ENCODE data around the gene SMAD5.

GRCh38 chr5:136199408-136199807 lies 66.8 kb downstream of the SMAD5 start:
- TF ChIP-seq POLR2A (IDR thresholded peaks at IDR 0.05) (no peak), CTCF (IDR thresholded peaks at IDR 0.05) (no peak)

Measured in thyroid gland (tissue), 4 donors.